NB4 (cell line): ENCODE data around the gene ATP5F1C.
"Not testable (repeated sequence)": the region's sequence is repeated elsewhere in the genome, so short reads cannot be mapped to it uniquely, and the experiment has no call there.

Source experiments
- DNase-seq: peaks from one replicate; pipeline ENCODE4 v3.0.0; 2010; ENCODE audit warnings: low read depth
- H3K4me3 ChIP-seq: one replicate; pipeline ENCODE4 v1.5.1; 2011; ENCODE audit warnings: mild to moderate bottlenecking, low read depth, low read length, moderate library complexity
- CTCF ChIP-seq: IDR thresholded peaks from one replicate; pipeline ENCODE4 v1.5.1; 2012; ENCODE audit warnings: low read depth, low read length
- MAX ChIP-seq: IDR thresholded peaks from 2 replicates; pipeline ENCODE4 v1.6.1; 2011; ENCODE audit warnings: low read depth, low read length
- MYC ChIP-seq: IDR thresholded peaks from 2 replicates; pipeline ENCODE4 v1.6.1; 2011; ENCODE audit warnings: low read depth, low read length
- POLR2A ChIP-seq: IDR thresholded peaks from 2 replicates; pipeline ENCODE4 v1.6.1; 2011; ENCODE audit warnings: mild to moderate bottlenecking; ENCODE audit not compliant: insufficient read length; ENCODE audit errors: extremely low read depth

Gene ATP5F1C

GRCh38 chr10:7804741-7805140, 16.8 kb downstream of the ATP5F1C start:
- TF ChIP-seq POLR2A, result no peak
- no peak for TF ChIP-seq MAX
- no peak for TF ChIP-seq CTCF
- TF ChIP-seq MYC, result no peak
- no peak for DNase-seq
- no peak overlapping the region for H3K4me3 ChIP-seq

GRCh38 chr10:7808686-7809267, 20.8 kb downstream of the ATP5F1C start:
- DNase-seq, result no peak
- no peak overlapping the region for H3K4me3 ChIP-seq
- TF ChIP-seq CTCF, result no peak

DNA sequence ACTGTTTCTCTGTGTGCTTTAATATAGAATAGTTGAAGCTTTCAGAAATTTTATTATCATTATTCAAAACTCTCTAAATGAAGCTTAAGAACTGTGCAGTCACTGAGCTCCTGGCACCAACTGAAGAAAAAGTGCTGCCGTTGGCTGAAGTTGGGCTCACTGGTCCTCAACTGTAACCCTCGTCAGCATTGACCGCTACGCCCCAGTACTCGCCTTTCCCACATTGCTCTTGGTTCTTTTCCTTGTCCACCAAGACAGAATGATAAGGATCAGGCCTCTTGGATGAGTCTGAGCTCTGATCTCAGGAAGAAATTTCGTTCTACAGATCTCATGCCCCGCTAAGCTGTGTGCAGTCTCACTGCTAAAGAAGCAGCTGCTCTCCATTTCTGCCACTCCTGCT, 22.5 kb downstream of the ATP5F1C start:
- TF ChIP-seq CTCF (no peak), MYC (no peak), MAX (no peak), POLR2A (no peak)
- DNase-seq, result no peak
- no peak overlapping the region for H3K4me3 ChIP-seq

DNA sequence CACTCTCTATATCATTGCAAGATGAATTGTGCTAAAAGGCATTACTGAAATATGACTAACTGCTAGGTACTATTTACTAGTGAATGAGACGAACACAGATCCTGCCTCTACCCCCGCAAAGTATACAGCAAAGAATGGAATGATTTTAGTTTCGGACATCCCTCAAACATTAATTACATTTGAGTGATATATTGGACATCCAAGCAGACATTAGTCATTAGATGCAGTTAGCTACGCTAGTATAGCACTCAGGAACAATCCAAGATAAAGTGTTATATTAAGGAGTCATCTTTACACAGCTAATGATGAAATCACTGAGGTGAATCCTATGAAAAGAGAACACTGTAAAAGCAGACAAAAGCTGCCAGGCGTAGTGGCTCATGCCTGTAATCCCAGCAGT, 23.0 kb downstream of the ATP5F1C start:
- no peak for DNase-seq
- no peak for TF ChIP-seq MYC
- no peak for TF ChIP-seq MAX
- no peak for TF ChIP-seq CTCF
- no peak for TF ChIP-seq POLR2A
- H3K4me3 ChIP-seq, result no peak overlapping the region

- DNase-seq, H3K4me3 ChIP-seq: not testable (repeated sequence)
Observed at GRCh38 chr10:7811743-7812142, 23.8 kb downstream of the ATP5F1C start.

DNA sequence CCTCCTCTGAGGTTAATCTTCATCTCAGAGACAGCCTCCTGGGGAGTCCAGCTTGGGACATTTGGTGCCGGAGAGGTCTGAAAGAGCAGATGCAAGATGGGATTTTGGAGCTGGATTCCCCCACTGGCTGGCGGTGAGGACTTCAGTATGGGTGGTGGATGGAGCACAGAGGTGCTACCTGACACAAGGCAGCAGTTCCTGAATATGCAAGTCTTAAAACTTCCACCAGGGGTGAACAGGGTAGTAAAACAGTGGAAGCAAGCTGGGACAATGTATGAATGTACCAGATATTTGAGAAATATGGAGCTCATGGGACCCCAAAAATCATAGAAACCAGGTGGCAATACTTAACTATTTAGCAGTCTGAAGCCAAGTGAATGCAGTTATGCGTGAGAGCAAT, 25.5 kb downstream of the ATP5F1C start:
- no peak for DNase-seq
- no peak for TF ChIP-seq POLR2A
- no peak for TF ChIP-seq MAX
- TF ChIP-seq CTCF, result no peak
- no peak for TF ChIP-seq MYC
- H3K4me3 ChIP-seq, result no peak overlapping the region
